ENCODE measurements around the gene PDCL2. TPM values are rescaled to one million over a fixed set of nuclear protein-coding genes. Genes with fewer than 3 reads are reported as not detected.

Gene PDCL2
- total and polyA plus RNA-seq, 2 donors (not counting 1 experiment from before 2014, with no cell fraction given) = not detected

GRCh38 chr4:55538531-55538930, 53.5 kb downstream of the PDCL2 start:
- no peaks in the 10 kb centered on the region for H3K9me3 Mint-ChIP-seq (ENCODE audit: insufficient read depth)
- no peak for DNase-seq
- intact Hi-C loops (cut with micrococcal nuclease) = no loop called here
- H3K79me2 ChIP-seq (ENCODE audit: control insufficient read depth, insufficient read depth, low read length) = peaks cover 61% of the 10 kb centered on the region
- H3K4me2 ChIP-seq (replicated peaks; ENCODE audit: low read depth, low read length, poor library complexity, severe bottlenecking) = no peak overlapping the region
- no peak for TF ChIP-seq CTCF (IDR thresholded peaks at IDR 0.05)
- TF ChIP-seq EZH2 (IDR thresholded peaks at IDR 0.05; ENCODE audit: borderline replicate concordance, insufficient read depth, low read depth, low read length, poor library complexity, severe bottlenecking) = no peak
- H3K36me3 ChIP-seq (replicated peaks in 1 of 2; ENCODE audit: control extremely low read depth in 1 of 2, control insufficient read depth in 1 of 2, extremely low read depth in 1 of 2, insufficient read depth in 2 of 2, low read length in 1 of 2) = no peaks in the 10 kb centered on the region
- no peaks in the 10 kb centered on the region for H3K27me3 ChIP-seq (replicated peaks in 1 of 4; ENCODE audit: control extremely low read depth in 1 of 4, control insufficient read depth in 3 of 4, insufficient read depth in 4 of 4, low read length in 3 of 4)
- peaks cover 0 to 4% of the 10 kb centered on the region in 2 donors for H3K4me1 ChIP-seq (ENCODE audit: control insufficient read depth in 2 of 2, insufficient read depth in 2 of 2, low read length in 2 of 2)
- H4K20me1 ChIP-seq (ENCODE audit: control insufficient read depth, insufficient read depth, low read length, poor library complexity, severe bottlenecking) = peaks cover 7% of the 10 kb centered on the region
- no peak overlapping the region for H3K4me3 Mint-ChIP-seq
- ChIA-PET POLR2A (interaction anchor here (0.7 kb wide), 1 partner anchor 897 kb away, joined by 3 read pairs; no protein-coding TSS in a partner anchor), CTCF (interaction anchor here (0.9 kb wide), 1 partner anchor 8 kb away, joined by 3 read pairs; the partner anchor contains the start of gene CLOCK)
- H3K9ac ChIP-seq (ENCODE audit: low read length) = no peak overlapping the region
- no peaks in the 10 kb centered on the region for H3K27me3 Mint-ChIP-seq
- H2AFZ ChIP-seq (ENCODE audit: insufficient read depth, low read depth, low read length, poor library complexity, severe bottlenecking) = no peak overlapping the region
- H3K4me1 Mint-ChIP-seq = peaks cover 14% of the 10 kb centered on the region
- H3K27ac ChIP-seq (ENCODE audit: low read length in 2 of 2) = no peak overlapping the region
- ATAC-seq (ENCODE audit: low read depth) = no peak
- no peak overlapping the region for H3K27ac Mint-ChIP-seq
- H3K9me3 ChIP-seq (ENCODE audit: control extremely low read depth in 1 of 3, control insufficient read depth in 2 of 3, insufficient read depth in 1 of 3, low read length in 2 of 3) = peaks cover 0 to 6% (median 0%) of the 10 kb centered on the region in 3 donors
- no peak overlapping the region for H3K4me3 ChIP-seq (ENCODE audit: control extremely low read depth in 1 of 5, extremely low read depth in 1 of 5, insufficient read depth in 1 of 5, low read depth in 2 of 5, low read length in 4 of 5)

GRCh38 chr4:55534306-55534705, 57.7 kb downstream of the PDCL2 start:
- CTCF ChIA-PET = no interaction called here

More at GRCh38 chr4:55534306-55534705, 57.7 kb downstream of the PDCL2 start:
- no peaks in the 10 kb centered on the region for H3K36me3 ChIP-seq (replicated peaks in 1 of 2; ENCODE audit: control extremely low read depth in 1 of 2, control insufficient read depth in 1 of 2, extremely low read depth in 1 of 2, insufficient read depth in 2 of 2, low read length in 1 of 2)
- Mint-ChIP-seq H3K4me3 (no peak overlapping the region), H3K4me1 (peaks cover 11% of the 10 kb centered on the region), H3K27ac (no peak overlapping the region), H3K9me3 (ENCODE audit: insufficient read depth) (no peaks in the 10 kb centered on the region), H3K27me3 (no peaks in the 10 kb centered on the region)
- H4K20me1 ChIP-seq (ENCODE audit: control insufficient read depth, insufficient read depth, low read length, poor library complexity, severe bottlenecking) = peaks cover 11% of the 10 kb centered on the region
- DNase-seq (no peak), ATAC-seq (ENCODE audit: low read depth) (no peak)
- no peak overlapping the region for H3K4me2 ChIP-seq (replicated peaks; ENCODE audit: low read depth, low read length, poor library complexity, severe bottlenecking)
- intact Hi-C loops (cut with micrococcal nuclease) = no loop called here
- no peaks in the 10 kb centered on the region for H3K27me3 ChIP-seq (replicated peaks in 1 of 4; ENCODE audit: control extremely low read depth in 1 of 4, control insufficient read depth in 3 of 4, insufficient read depth in 4 of 4, low read length in 3 of 4)
- peaks cover 2 to 8% (median 7%) of the 10 kb centered on the region in 3 donors for H3K9me3 ChIP-seq (ENCODE audit: control extremely low read depth in 1 of 3, control insufficient read depth in 2 of 3, insufficient read depth in 1 of 3, low read length in 2 of 3)
- no peak overlapping the region for H3K4me3 ChIP-seq (ENCODE audit: control extremely low read depth in 1 of 5, extremely low read depth in 1 of 5, insufficient read depth in 1 of 5, low read depth in 2 of 5, low read length in 4 of 5)
- TF ChIP-seq EZH2 (IDR thresholded peaks at IDR 0.05; ENCODE audit: borderline replicate concordance, insufficient read depth, low read depth, low read length, poor library complexity, severe bottlenecking) (no peak), CTCF (IDR thresholded peaks at IDR 0.05) (no peak)
- peaks cover 0 to 4% of the 10 kb centered on the region in 2 donors for H3K4me1 ChIP-seq (ENCODE audit: control insufficient read depth in 2 of 2, insufficient read depth in 2 of 2, low read length in 2 of 2)
- H3K79me2 ChIP-seq (ENCODE audit: control insufficient read depth, insufficient read depth, low read length) = peaks cover 79% of the 10 kb centered on the region
- no peak overlapping the region for H3K9ac ChIP-seq (ENCODE audit: low read length)
- no peak overlapping the region for H2AFZ ChIP-seq (ENCODE audit: insufficient read depth, low read depth, low read length, poor library complexity, severe bottlenecking)
- no peak overlapping the region for H3K27ac ChIP-seq (ENCODE audit: low read length in 2 of 2)
- POLR2A ChIA-PET = no interaction called here
